GM23338 (cell line): Measurements from ENCODE around the gene PSTK. TPM values are rescaled to one million over a fixed set of nuclear protein-coding genes. Genes with fewer than 3 reads are reported as not detected.

ENCODE experiments used
- ATAC-seq: fragments of 200-7000 bp; cut with Tn5 transposase; 3 replicates; pipeline ENCODE4 v1.9.1; 2020
- DNase-seq: peaks from one replicate; pipeline ENCODE4 v3.0.0-alpha.2; 2015; ENCODE audit warnings: low spot score
- H2AFZ ChIP-seq: fragments of 200-600 bp; sonication (generic); 2 replicates; pipeline ENCODE4 v1.8.0; 2016; ENCODE audit warnings: antibody characterized with exemption, mild to moderate bottlenecking, moderate library complexity
- H3F3A ChIP-seq: fragments of 200-600 bp; sonication (generic); replicated peaks from 2 replicates; pipeline ENCODE4 v1.8.0; 2017; ENCODE audit warnings: antibody characterized with exemption, mixed run types, low read depth
- H3K27ac ChIP-seq: fragments of 200-600 bp; sonication (generic); 2 replicates; pipeline ENCODE4 v1.6.1; 2016; ENCODE audit warnings: low read depth
- H3K27me3 ChIP-seq: fragments of 200-600 bp; sonication (generic); 2 replicates; pipeline ENCODE4 v1.8.0; 2016; ENCODE audit warnings: mild to moderate bottlenecking, mixed run types, moderate library complexity; ENCODE audit not compliant: insufficient read depth
- H3K36me3 ChIP-seq: fragments of 200-600 bp; sonication (generic); 2 replicates; pipeline ENCODE4 v1.8.0; 2016; ENCODE audit warnings: mild to moderate bottlenecking; ENCODE audit not compliant: insufficient read depth
- H3K4me1 ChIP-seq: fragments of 200-600 bp; sonication (generic); 2 replicates; pipeline ENCODE4 v1.8.0; 2016; ENCODE audit warnings: mild to moderate bottlenecking, moderate library complexity; ENCODE audit not compliant: insufficient read depth
- H3K4me2 ChIP-seq: fragments of 200-600 bp; sonication (generic); 2 replicates; pipeline ENCODE4 v1.7.1; 2017; ENCODE audit warnings: mixed run types
- H3K4me3 ChIP-seq: fragments of 200-600 bp; sonication (generic); 2 replicates; pipeline ENCODE4 v1.6.1; 2016; ENCODE audit warnings: mixed run types
- H3K79me2 ChIP-seq: fragments of 200-600 bp; sonication (generic); replicated peaks from 2 replicates; pipeline ENCODE4 v1.8.0; 2017; ENCODE audit warnings: mild to moderate bottlenecking; ENCODE audit not compliant: insufficient read depth
- H3K9me2 ChIP-seq: fragments of 200-600 bp; sonication (generic); 2 replicates; pipeline ENCODE4 v1.8.0; 2017; ENCODE audit not compliant: insufficient read depth
- H4K20me1 ChIP-seq: fragments of 200-600 bp; sonication (generic); replicated peaks from 2 replicates; pipeline ENCODE4 v1.8.0; 2017; ENCODE audit warnings: mild to moderate bottlenecking; ENCODE audit not compliant: insufficient read depth
- H3K27ac Mint-ChIP-seq: 2 replicates; pipeline ENCODE4 v1.8.0; 2020; ENCODE audit warnings: inconsistent platforms, mild to moderate bottlenecking, moderate library complexity, mixed read lengths
- H3K27me3 Mint-ChIP-seq: 3 replicates; pipeline ENCODE4 v1.8.0; 2022; ENCODE audit warnings: low read depth, mild to moderate bottlenecking, moderate library complexity, mixed read lengths, inconsistent platforms; ENCODE audit not compliant: insufficient read depth, poor library complexity
- H3K36me3 Mint-ChIP-seq: 3 replicates; pipeline ENCODE4 v1.8.0; 2021; ENCODE audit warnings: low read depth, mild to moderate bottlenecking, inconsistent platforms, moderate library complexity, mixed read lengths
- H3K4me1 Mint-ChIP-seq: 3 replicates; pipeline ENCODE4 v1.8.0; 2020; ENCODE audit warnings: mild to moderate bottlenecking, inconsistent platforms, mixed read lengths
- H3K4me3 Mint-ChIP-seq: 3 replicates; pipeline ENCODE4 v1.8.0; 2021; ENCODE audit warnings: moderate library complexity, mild to moderate bottlenecking, inconsistent platforms, mixed read lengths
- H3K9me3 Mint-ChIP-seq: 3 replicates; pipeline ENCODE4 v1.8.0; 2020; ENCODE audit warnings: moderate library complexity, mild to moderate bottlenecking, inconsistent platforms, mixed read lengths
- CREB1 ChIP-seq: fragments of 250-450 bp; sonication (Bioruptor Pico); IDR thresholded peaks from 2 replicates; pipeline ENCODE4 v1.5.0; 2020; ENCODE audit warnings: low read depth, mild to moderate bottlenecking, moderate library complexity
- EZH2 ChIP-seq: fragments of 200-600 bp; sonication (generic); IDR thresholded peaks from one replicate; pipeline ENCODE4 v1.8.0; 2017; ENCODE audit warnings: antibody characterized with exemption, mild to moderate bottlenecking, low read depth; ENCODE audit not compliant: unreplicated experiment
- EZH2phosphoT487 ChIP-seq: fragments of 200-600 bp; sonication (generic); IDR thresholded peaks from one replicate; pipeline ENCODE4 v1.8.1; 2018; ENCODE audit warnings: antibody characterized with exemption; ENCODE audit not compliant: unreplicated experiment
- JUNB ChIP-seq: IDR thresholded peaks from one replicate; pipeline ENCODE4 v1.6.1; 2016; ENCODE audit warnings: antibody characterized with exemption; ENCODE audit not compliant: unreplicated experiment
- NANOG ChIP-seq: IDR thresholded peaks from 2 replicates; pipeline ENCODE4 v1.6.1; 2016; ENCODE audit warnings: antibody characterized with exemption, borderline replicate concordance
- polyA plus RNA-seq: library from polyadenylated mRNA; unstranded; fragments of >200 nt; fragmentation: Nextera tagmentation; extraction: Ambion mirVana; gene quantifications from 2 replicates; pipeline ENCODE4 v1.2.1, GENCODE V29; 2016
- total RNA-seq: library from RNA; depleted of rRNA; stranded (reverse); fragments of >200 nt; shearing (Covaris generic); gene quantifications from 2 replicates; pipeline ENCODE4 v1.2.3, GENCODE V29; 2014
- TF ChIP-seq, protein P1 (sequence below), 2 experiments: fragments of 200-600 bp in 1 of 2; sonication (generic) in 1 of 2; conservative IDR thresholded peaks; 2 replicates each; pipeline versions ENCODE4 v1.5.1 to v1.6.1; 2016 to 2017; ENCODE audit warnings: antibody characterized with exemption in 2 of 2, low read depth in 2 of 2, mild to moderate bottlenecking in 2 of 2, moderate library complexity in 1 of 2
- TF ChIP-seq, protein P2 (sequence below): IDR thresholded peaks from 2 replicates; pipeline ENCODE4 v1.6.1; 2016; ENCODE audit warnings: antibody characterized with exemption
- TF ChIP-seq, protein P3 (sequence below): IDR thresholded peaks from one replicate; pipeline ENCODE4 v1.6.1; 2018; ENCODE audit warnings: antibody characterized with exemption; ENCODE audit not compliant: unreplicated experiment

The PSTK gene
- total and polyA plus RNA-seq, 2 experiments from 2014 or later = 2.3 to 9.3 TPM

DNA sequence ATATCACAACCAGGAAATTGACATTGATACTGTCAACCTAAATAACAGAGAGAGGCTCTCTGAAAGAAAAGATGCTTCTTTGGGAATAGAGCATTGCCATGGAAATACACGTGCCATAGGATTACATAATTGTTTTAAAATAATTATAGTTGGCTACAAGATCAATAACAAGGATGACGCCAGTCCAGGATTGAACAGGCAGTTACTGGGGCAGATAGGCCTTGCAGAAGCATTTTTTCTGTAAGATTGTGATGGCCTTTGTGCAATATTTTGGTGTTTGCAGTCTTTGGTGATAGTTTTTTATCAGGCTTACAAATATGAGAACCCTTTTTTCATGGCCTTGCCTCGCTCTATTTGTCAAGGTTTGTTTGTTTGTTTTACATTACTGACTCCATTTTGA is 39.1 kb downstream of the PSTK start (continued):
- TF ChIP-seq, protein P1, sequence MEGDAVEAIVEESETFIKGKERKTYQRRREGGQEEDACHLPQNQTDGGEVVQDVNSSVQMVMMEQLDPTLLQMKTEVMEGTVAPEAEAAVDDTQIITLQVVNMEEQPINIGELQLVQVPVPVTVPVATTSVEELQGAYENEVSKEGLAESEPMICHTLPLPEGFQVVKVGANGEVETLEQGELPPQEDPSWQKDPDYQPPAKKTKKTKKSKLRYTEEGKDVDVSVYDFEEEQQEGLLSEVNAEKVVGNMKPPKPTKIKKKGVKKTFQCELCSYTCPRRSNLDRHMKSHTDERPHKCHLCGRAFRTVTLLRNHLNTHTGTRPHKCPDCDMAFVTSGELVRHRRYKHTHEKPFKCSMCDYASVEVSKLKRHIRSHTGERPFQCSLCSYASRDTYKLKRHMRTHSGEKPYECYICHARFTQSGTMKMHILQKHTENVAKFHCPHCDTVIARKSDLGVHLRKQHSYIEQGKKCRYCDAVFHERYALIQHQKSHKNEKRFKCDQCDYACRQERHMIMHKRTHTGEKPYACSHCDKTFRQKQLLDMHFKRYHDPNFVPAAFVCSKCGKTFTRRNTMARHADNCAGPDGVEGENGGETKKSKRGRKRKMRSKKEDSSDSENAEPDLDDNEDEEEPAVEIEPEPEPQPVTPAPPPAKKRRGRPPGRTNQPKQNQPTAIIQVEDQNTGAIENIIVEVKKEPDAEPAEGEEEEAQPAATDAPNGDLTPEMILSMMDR (conservative IDR thresholded peaks at IDR 0.05; ENCODE audit: low read depth in 2 of 2) = no peak
- TF ChIP-seq EZH2phosphoT487 = no peak
- TF ChIP-seq EZH2 = no peak
- no peak for TF ChIP-seq JUNB

DNA sequence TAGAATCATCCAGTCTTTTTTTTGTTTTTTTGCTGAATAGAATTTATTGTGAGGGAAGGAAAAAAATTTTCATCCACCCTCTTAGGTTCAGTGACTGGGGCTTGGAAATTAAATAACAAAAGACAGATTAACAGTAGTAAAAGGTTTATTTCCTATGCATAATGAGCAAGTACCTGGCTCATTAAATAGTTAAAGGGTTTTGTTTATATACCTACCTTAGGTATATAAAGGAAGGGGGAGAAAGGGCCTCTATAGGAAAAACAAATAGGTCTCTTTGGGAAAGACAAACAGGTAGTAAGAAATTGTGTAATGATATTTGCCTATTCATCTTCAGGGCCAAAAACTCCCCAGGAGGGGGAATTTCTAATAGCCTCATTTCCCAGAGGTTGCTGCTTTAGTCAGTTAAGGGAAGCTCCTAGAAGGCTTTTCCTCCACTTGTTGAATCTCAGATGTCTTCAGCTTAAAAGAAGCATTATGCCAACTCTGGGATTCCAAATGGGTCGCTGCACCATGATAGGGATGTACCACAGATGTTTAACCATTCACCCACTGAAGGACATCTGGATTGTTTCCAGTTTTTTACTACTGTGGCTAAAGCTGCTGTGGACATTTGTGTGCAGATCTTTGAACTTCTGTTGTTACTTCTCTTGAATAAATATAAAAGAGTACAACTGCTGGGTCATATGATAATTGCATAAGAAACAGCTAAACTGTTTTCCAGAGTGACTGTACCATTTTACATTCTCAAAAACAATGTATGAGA is 39.9 kb downstream of the PSTK start:
- Histone ChIP-seq H3K36me3 (no peaks in the 10 kb centered on the region), H3K4me3 (peak overlapping the region; percentile 32; the same call in 1 of the 2 replicates), H3K4me2 (peak overlapping the region; percentile 53), H2AFZ (no peak overlapping the region), H3K27ac (no peak overlapping the region), H3K79me2 (no peaks in the 10 kb centered on the region), H4K20me1 (no peaks in the 10 kb centered on the region), H3K9me2 (no peaks in the 10 kb centered on the region), H3K4me1 (peaks cover 59% of the 10 kb centered on the region), H3F3A (no peaks in the 10 kb centered on the region), H3K27me3 (peaks cover 34% of the 10 kb centered on the region)
- Mint-ChIP-seq H3K27ac (no peak overlapping the region), H3K4me3 (peak overlapping the region; percentile 46; the same call in 2 of the 3 replicates), H3K4me1 (peaks cover 71% of the 10 kb centered on the region), H3K9me3 (peaks cover 19% of the 10 kb centered on the region), H3K36me3 (peaks cover 22% of the 10 kb centered on the region; the same call in 2 of the 3 replicates), H3K27me3 (peaks cover 30% of the 10 kb centered on the region)
- peak; percentile 49 for DNase-seq
- TF ChIP-seq, protein P2, sequence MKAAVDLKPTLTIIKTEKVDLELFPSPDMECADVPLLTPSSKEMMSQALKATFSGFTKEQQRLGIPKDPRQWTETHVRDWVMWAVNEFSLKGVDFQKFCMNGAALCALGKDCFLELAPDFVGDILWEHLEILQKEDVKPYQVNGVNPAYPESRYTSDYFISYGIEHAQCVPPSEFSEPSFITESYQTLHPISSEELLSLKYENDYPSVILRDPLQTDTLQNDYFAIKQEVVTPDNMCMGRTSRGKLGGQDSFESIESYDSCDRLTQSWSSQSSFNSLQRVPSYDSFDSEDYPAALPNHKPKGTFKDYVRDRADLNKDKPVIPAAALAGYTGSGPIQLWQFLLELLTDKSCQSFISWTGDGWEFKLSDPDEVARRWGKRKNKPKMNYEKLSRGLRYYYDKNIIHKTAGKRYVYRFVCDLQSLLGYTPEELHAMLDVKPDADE = no peak
- TF ChIP-seq, protein P3, sequence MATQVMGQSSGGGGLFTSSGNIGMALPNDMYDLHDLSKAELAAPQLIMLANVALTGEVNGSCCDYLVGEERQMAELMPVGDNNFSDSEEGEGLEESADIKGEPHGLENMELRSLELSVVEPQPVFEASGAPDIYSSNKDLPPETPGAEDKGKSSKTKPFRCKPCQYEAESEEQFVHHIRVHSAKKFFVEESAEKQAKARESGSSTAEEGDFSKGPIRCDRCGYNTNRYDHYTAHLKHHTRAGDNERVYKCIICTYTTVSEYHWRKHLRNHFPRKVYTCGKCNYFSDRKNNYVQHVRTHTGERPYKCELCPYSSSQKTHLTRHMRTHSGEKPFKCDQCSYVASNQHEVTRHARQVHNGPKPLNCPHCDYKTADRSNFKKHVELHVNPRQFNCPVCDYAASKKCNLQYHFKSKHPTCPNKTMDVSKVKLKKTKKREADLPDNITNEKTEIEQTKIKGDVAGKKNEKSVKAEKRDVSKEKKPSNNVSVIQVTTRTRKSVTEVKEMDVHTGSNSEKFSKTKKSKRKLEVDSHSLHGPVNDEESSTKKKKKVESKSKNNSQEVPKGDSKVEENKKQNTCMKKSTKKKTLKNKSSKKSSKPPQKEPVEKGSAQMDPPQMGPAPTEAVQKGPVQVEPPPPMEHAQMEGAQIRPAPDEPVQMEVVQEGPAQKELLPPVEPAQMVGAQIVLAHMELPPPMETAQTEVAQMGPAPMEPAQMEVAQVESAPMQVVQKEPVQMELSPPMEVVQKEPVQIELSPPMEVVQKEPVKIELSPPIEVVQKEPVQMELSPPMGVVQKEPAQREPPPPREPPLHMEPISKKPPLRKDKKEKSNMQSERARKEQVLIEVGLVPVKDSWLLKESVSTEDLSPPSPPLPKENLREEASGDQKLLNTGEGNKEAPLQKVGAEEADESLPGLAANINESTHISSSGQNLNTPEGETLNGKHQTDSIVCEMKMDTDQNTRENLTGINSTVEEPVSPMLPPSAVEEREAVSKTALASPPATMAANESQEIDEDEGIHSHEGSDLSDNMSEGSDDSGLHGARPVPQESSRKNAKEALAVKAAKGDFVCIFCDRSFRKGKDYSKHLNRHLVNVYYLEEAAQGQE = no peak
- TF ChIP-seq NANOG (peak; percentile 74), CREB1 (no peak)
- peak; percentile 26 for ATAC-seq
